Measurements from ENCODE around the gene OPN1SW.

The OPN1SW gene

DNA sequence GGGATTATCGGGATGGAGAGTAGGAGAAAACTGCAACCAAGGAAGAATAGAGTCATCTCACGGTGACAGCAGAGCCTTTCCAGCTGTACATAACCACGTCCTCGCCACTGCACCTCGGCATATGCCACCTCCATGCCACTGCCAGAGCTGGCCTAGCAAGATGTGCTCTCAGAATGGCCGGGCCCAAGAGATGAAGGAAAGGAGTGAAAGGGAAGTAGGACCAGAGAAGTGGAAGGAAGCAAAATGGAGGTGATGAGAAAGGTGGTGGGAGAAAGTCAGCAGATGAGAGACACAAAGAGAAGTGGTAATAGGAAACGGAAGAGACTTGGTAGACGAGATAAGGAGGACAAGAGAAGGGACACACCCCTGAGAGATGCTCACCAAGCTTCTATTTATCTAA is 44.4 kb downstream of the OPN1SW start:
- FAIRE-seq: no peak

DNA sequence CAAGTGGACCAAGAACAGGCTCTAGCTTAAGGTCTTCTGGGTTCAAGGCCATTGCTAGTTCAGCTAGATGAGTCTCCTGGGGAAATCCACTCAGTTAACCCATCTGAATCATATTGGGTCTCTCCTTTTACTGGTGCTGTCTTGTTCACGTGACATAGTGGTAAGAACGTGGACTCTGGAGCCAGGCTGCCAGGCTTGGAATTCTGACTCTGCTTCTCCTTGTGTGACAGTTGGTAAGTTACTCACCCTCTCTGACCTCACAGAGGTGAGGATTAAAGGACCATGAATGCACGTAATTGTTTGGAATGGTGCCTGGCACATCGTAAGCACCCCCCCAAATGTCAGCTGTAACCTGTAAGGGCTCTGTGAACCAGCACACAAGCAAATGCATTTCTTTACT is 46.1 kb downstream of the OPN1SW start:
- FAIRE-seq: no peak

DNA sequence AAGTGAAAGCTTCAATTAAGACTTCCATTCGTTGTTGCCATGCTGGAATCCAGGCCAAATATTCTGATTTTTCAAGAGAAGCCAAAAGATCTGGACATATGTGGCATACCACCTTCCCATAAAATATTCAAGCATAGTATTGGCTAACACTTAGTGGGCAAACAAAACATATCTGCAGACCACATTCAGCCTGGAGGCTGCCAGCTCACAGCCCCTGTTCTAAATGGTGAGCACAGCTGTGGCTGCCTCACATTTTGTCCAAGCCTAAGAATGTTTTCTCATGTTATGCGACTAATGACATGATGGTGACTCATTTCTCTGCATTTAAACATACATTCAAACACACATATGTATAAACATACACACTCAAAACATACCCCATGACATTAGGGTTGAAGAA is 47.0 kb downstream of the OPN1SW start:
- no peak for FAIRE-seq

DNA sequence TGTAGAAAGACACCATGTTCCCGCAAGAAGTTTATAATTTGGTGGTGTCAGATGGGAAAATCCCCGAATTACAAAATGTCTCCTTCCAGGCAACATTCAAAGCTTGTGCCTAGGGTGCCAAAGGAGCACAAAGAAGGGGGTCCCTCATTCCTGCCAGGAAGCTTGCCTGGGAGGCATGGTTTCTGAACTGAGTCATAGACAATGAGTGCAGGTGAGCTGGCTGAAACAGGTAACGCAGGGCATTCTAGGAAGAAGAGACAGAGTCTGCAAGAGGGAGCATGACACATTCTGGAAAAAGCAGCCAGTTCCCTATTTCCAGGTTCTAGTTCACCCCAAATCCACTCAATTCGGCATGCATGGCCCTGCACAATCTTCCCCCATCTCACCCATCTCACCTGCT is 48.4 kb downstream of the OPN1SW start:
- no peak for FAIRE-seq

DNA sequence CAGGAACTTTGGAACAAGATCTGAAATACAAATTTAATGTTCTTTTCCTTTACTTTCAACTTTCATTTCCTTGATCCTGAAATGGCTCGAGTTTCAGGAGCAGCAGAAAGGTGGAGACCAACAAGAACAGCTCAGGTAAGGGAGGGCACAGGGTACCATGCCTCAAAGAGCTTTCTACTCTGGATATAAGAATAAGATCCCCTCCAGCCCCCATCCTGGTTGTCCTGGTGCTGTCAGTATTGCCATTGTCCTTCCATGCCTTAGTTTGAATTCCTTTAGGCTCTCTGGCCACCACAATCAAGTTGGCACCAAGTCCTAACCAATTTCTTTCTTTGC is 48.9 kb downstream of the OPN1SW start:
- no peak for FAIRE-seq

DNA sequence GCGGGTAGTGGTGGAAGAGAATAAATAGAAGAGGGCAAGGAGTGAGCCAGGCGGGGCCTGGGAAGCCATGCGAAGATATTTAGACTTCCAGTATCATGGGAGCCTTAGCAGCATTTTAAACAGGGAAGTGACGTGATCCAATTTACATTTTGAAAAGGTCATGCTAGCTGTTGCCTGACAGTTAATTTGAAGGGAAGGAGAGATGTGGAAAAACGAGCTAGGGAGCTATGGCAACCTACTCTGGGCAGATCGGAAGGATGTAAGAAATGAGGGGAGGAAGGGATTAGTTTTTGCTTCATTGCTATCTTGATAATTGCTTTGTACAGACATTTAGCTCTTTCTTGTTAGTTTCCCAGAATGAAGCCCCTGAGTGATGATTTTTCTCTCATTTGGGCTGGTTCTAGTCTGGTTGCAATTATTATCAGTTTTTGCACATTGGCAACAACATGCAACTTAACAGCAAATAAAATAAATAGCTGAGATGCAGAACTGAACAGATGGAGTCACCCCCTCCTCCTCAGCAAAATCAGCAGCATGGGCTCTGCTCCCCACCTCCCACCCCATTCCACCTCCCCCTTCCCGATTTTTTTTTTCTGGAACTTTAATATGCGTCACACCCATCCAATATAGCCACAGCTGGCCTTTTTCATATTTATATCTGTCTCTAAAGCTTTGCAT is 49.4 kb downstream of the OPN1SW start:
- FAIRE-seq: no peak

DNA sequence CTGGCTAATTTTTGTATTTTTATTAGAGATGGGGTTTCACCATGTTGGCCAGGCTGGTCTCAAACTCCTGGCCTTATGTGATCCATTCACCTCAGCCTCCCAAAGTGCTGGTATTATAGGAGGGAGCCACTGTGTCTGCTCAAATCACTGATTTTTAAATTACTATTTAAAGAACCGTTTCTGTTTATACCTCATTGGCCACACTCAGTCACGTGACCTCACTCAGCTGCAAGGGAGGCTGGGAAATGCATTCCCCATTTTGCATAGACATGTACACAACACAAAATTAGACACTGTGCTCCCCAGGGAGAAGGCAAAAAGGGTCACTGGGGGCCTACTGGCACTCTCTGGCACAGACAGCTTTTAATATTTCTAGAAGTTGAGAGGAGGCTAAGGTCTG is 50.1 kb downstream of the OPN1SW start:
- no peak for FAIRE-seq

DNA sequence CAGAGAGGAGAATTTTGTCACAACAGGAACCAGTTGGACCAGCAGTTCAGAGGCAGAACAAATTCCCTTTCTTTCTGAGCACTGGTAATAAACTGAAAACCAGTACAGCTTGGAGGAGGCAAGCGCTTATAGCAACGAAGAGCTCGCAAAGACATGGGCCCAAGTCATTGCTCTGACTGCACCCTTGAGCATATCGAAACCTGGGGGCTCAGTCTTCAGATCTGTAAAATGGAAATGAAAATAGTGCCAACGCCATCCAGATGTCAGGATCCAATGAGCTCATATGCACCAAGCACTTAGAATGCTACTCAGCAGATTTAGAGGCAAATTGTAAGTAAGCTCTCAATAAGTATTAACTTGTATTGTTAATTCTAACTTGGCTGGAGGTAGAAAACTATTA is 50.9 kb downstream of the OPN1SW start:
- FAIRE-seq: no peak

Data from colon (tissue), 2 donors.